Adipose tissue (tissue), 3 donors: ENCODE measurements around the gene DEPDC1B. TPM values are rescaled to one million over a fixed set of nuclear protein-coding genes. Genes with fewer than 3 reads are reported as not detected.
"Not testable (repeated sequence)": the region's sequence is repeated elsewhere in the genome, so short reads cannot be mapped to it uniquely, and the experiment has no call there.

ENCODE experiments used
- H3K27ac ChIP-seq: one replicate; pipeline ENCODE4 v1.5.1; 2013; ENCODE audit warnings: low read depth, low read length
- WGBS, 3 donors: extraction: QIAGEN DNeasy Blood & Tissue Kit; methylation state at CpG; one replicate each; pipeline ENCODE4 v1.1.7; 2013; 5-methylcytosine and 5-hydroxymethylcytosine counted together
- polyA plus RNA-seq, 3 donors: library from polyadenylated mRNA; stranded (reverse); fragments of 200-250 nt; gene quantifications; one replicate each; pipeline ENCODE4 v1.2.3, GENCODE V29; 2013
- donor health status: healthy with polysubstance abuse.
- donor health status: Bipolar disorder and iron deficiency.
- donor health status: healthy.

DEPDC1B gene
- polyA plus RNA-seq, 3 donors: 0.15 to 0.34 (median 0.22) TPM

GRCh38 chr5:60703944-60704343 lies 4.0 kb upstream of the DEPDC1B start:
- no peak overlapping the region for H3K27ac ChIP-seq
- WGBS, 3 donors: 88 to 95% (median 89%) methylated on average over 2 of the region's 2 CpGs

GRCh38 chr5:60701321-60701968 lies 1.5 kb upstream of the DEPDC1B start:
- H3K27ac ChIP-seq: no peak overlapping the region
- 55 to 67% (median 57%) methylated on average over 8 of the region's 8 CpGs for WGBS, 3 donors

DNA sequence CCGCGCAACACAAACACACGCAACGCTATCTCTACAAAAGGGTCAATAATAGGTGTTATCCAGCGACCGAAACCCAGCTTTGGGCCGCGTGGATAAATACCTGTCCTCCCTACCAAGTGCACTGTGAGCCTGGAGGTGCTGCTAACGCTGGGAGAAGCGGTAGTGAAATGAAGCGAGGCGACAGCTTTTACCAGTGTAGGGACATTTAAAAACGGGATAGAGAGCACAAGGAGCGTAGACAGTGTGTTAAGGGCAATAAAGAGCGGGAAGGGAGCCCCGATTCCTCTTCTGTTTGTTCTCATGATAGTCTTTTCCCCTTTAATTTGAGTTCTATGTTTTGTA lies 421 bp upstream of the DEPDC1B start:
- WGBS, 3 donors: 0 to 1% (median 0%) methylated on average over 16 of the region's 16 CpGs
- H3K27ac ChIP-seq: peak overlapping the region; percentile 17

- 0 to 1% (median 0%) methylated on average over 9 of the region's 9 CpGs for WGBS, 3 donors
- no peak overlapping the region for H3K27ac ChIP-seq
These were observed 718 bp downstream of the DEPDC1B start for GRCh38 chr5:60699288-60699608.

DNA sequence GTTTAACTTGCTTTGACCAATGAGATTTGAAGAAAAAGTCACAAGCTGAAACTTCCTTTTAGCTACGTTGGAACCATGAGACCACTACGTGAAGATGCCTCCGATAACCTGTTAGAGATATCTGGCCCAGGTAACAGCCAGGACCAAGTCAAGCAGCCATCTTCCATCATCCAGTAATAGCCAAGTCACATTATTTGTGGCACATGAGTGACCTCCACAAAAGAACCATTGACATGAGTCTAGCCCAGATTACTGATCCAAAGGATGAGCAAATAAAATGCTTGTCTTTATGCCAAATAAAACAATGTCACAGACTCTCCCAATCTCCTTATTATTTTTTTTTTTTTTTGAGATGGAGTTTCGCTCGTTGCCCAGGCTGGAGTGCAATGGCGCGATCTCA lies 1.6 kb downstream of the DEPDC1B start:
- no peak overlapping the region for H3K27ac ChIP-seq
- WGBS, 3 donors: 91 to 94% (median 92%) methylated on average over 7 of the region's 7 CpGs

DNA sequence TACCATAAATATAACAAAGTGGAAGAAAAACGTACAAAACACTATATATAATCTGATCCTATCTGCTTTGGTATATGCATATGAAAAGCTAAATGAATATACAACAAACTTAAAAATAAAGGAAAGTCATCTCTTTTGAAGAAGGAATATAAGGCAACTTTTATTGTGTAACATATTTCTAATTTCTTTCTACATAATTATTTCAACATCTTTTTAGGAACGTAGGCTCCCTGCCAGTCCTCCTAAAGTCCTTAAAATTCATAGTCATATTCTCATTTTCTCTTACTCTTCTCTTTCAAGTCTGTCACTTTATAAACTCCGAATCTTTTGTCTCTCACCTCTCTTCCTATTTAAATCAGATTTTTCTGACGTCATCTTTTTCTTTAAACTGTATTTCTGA lies 9.6 kb downstream of the DEPDC1B start:
- WGBS, 3 donors: 70 to 80% (median 77%) methylated on average over 4 of the region's 4 CpGs
- H3K27ac ChIP-seq: no peak overlapping the region

GRCh38 chr5:60688980-60689379 lies 11.0 kb downstream of the DEPDC1B start:
- no peak overlapping the region for H3K27ac ChIP-seq
- WGBS, 3 donors: 74 to 93% (median 83%) methylated on average over 1 of the region's 1 CpG

DNA sequence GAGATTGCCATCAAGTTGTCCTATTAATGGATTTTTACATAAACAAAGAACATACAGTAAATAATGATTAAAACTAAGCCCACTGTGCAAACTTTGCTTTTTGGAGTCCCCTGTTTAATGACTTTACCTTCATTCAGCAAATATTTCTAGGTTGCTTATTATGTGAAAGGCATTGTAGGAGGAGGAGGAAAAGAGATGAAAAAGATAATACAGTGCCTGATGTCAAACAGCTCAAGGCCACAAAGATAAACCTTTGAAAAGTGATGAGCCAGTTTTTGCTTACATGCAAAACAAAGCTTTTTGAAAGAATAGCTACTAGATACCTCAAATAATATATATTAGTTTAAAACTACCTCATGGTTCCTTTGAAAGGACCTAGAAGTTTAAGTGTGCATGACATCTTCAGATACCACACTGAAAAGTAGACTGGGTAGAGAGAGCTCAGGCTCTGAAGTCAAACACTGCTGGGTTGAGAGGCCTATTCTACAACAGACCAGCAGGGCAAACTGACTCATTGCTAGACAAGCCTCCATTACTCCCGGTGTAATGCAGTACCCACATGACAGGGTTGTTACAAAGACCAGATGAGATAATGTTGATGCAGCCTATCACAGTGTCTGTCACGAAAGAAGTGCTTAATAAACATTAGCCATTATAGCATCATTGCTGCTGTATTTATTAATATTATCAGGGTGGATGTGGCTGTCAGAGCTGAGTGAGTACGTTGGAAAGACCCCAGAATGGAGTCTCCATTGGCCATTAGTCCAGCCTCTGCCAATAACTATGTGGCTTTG lies 11.8 kb downstream of the DEPDC1B start:
- WGBS, 3 donors: 74 to 76% (median 75%) methylated on average over 3 of the region's 3 CpGs
- H3K27ac ChIP-seq: no peak overlapping the region

DNA sequence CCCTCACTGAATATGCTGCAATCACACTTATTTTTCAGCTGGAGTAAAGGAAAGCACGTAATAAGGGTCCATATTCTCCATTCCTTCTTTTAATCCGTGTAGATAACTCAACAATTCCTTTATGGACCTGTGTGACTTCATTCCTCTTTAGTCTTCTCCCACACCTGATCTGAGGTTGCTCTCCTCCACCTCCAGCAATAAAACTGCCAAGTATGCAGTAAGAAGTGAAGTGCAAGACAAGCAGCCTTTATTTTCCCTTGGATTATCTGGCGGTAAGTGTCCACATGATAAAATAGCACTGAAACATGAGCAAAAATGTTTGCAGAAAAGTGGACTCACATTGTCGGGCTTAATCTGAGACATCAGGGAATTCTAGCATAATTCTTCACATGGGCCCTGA lies 13.8 kb downstream of the DEPDC1B start:
- WGBS, 3 donors: 82 to 94% (median 92%) methylated on average over 4 of the region's 4 CpGs
- no peak overlapping the region for H3K27ac ChIP-seq

- no peak overlapping the region for H3K27ac ChIP-seq
- WGBS, 3 donors: 53 to 83% (median 64%) methylated on average over 2 of the region's 2 CpGs
These were observed 14.3 kb downstream of the DEPDC1B start for GRCh38 chr5:60685700-60686099.

- no peak overlapping the region for H3K27ac ChIP-seq
- WGBS, 3 donors: 86 to 92% (median 88%) methylated on average over 6 of the region's 6 CpGs
These were observed 14.9 kb downstream of the DEPDC1B start for GRCh38 chr5:60685028-60685427.

GRCh38 chr5:60682007-60682406 lies 18.0 kb downstream of the DEPDC1B start:
- not testable (repeated sequence) for H3K27ac ChIP-seq
- WGBS, 3 donors: 93 to 96% (median 96%) methylated on average over 5 of the region's 5 CpGs

DNA sequence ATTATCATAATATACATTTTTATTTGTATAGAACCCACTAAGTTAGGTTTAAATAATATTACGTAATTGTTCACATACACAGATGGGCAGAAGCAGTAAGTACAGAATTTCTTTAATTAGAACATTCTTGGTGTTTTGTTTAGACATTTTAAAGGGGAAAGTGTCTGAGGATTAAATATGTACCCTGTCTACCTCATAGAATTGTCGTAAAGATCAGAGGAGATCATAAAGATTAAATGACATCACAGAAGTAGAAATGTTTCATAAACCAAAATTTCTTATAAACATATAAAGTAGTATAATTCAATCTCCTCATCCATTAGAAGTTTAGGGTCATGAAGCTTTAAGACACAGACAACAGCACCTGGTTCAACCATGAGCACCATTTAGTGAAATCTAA lies 20.1 kb downstream of the DEPDC1B start:
- WGBS, 3 donors: 91 to 96% (median 94%) methylated on average over 2 of the region's 2 CpGs
- H3K27ac ChIP-seq: no peak overlapping the region

DNA sequence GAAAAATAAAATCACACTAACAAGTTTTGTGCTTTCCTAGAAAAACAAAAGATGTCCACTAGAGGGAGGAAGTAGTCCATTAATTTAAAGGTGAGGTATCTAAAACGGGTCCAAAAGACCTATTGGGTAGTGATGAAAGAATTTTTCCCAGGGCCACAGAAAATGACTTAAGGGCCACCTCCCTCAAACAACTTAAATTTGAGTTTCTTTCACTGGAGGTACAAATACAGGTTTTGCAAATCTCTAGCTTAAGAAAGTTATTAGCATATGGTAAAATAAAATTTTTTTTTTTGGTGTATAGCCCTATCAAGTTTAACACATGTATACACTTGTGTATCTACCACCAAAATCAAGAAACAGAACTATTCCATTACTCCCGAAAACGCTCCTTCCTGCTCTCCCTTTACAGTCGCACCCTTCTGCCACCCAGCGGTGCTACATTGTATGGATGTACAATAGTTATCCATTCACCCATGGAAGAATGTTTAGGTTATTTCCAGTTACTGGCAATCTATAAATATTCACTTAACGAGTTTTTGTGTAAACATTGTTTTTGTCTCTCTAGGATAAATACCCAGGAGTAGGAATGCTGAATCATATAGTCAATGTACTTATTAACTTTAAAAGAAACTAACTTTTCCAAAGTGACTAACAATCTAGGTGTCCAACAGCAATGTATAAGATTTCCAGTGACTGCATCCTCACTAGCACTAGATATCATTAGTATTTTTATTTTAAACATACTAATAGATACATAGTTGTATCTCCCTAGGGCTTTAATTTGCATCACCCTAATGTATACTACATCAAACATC lies 21.9 kb downstream of the DEPDC1B start:
- no peak overlapping the region for H3K27ac ChIP-seq
- WGBS, 3 donors: 44 to 64% (median 63%) methylated on average over 6 of the region's 6 CpGs

GRCh38 chr5:60675286-60675685 lies 24.7 kb downstream of the DEPDC1B start:
- WGBS, 3 donors: 79 to 93% (median 85%) methylated on average over 1 of the region's 1 CpG
- no peak overlapping the region for H3K27ac ChIP-seq

DNA sequence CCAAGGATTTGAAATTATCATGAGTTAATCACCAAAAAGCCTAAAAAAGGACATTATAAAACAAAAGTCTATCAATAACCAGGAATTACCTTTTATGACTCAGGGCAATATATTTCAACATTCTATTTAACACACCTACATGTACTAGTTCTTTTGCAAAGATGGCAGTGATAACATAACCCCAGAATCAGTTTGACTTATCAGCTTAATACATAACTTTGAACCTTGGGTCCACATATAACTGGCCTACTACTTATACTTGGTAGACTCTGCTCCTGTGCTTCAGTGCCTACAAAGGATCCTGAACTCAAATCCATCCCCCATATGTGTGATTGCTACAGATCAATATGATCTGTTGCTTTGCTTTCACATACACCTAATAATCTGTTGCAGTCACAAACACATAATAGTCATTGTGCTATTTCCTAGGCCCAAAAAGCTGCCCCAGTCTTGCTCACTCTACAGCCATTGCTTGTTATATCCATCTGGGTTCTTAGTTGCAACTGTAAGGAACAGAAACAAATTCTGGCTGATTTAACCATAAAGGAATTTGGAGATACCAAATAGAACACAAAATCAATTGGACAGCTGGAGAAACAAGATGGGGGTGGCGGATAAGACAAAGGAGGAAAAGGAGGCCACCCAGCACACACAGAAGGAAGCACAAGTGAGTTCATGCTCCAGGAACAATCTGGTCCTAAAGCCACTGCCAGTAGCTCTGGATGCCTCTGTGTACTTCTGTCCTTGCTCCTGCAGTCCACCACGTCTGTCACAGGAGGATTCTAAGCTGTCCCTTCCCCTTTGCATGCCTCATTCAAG lies 25.5 kb downstream of the DEPDC1B start:
- WGBS, 3 donors: 76 to 81% (median 76%) methylated on average over 2 of the region's 2 CpGs
- H3K27ac ChIP-seq: no peak overlapping the region

- WGBS, 3 donors: 74 to 79% (median 78%) methylated on average over 2 of the region's 2 CpGs
- H3K27ac ChIP-seq: no peak overlapping the region
These were observed 26.6 kb downstream of the DEPDC1B start for GRCh38 chr5:60673334-60673733.

DNA sequence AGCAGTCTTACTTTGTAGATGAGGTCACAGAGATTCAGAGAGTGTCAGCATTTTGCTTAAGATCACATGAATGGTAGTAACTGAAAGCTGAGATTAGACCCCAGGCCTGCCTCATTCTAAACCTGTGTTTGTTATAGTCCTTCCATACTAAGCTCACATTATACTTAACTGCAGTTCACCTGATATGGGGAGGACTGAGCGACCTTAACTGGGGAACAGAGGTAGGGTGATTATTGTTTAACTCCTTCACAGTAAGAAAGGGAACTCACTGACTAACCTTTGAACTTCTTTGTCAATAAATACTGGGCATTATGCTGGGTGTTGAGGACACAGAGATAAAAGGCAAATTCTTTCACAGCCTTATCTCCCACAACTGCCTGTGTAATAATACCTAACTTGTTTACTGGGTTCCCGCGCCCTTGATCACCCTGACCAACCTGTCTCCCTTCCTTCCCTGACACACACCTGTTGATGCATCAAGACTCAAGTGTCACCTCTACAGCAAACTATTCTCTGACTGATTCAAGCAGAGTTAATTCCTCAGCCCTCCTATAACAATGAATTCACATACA lies 27.2 kb downstream of the DEPDC1B start:
- WGBS, 3 donors: 44 to 94% (median 93%) methylated on average over 3 of the region's 3 CpGs
- no peak overlapping the region for H3K27ac ChIP-seq
